ENCODE results near the gene SLC16A1.
"Not testable (repeated sequence)": the region's sequence is repeated elsewhere in the genome, so short reads cannot be mapped to it uniquely, and the experiment has no call there.

Gene SLC16A1

DNA sequence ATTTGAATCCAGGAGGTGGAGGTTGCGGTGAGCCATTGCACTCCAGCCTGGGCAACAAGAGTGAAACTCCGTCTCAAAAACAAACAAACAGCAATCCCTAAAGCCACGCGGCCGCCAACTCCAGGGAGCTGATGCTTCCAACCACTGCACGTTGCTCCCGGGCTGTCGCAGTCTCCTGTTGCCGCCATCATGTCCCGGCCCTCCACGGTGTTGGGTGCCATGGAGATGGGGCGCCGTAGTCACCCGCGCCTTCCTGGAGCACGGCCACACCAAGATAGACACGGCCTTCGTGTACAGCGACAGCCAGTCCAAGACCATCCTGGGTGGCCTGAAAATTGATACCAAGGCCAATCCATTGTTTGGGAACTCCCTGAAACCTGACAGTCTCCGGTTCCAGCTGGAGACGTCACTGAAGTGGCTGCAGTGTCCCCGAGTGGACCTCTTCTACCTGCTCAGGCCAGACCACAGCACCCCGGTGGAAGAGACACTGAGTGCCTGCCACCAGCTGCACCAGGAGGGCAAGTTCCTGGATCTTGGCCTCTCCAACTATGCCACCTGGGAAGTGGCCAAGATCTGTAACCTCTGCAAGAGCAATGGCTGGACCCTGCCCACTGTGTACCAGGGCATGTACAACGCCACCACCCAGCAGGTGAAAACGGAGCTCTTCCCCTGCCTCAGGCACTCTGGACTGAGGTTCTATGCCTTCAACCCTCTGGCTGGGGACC is 32.6 kb downstream of the SLC16A1 start:
- DNase-seq: no peak

GRCh38 chr1:112911506-112912220 is 44.3 kb downstream of the SLC16A1 start:
- DNase-seq: no peak

DNA sequence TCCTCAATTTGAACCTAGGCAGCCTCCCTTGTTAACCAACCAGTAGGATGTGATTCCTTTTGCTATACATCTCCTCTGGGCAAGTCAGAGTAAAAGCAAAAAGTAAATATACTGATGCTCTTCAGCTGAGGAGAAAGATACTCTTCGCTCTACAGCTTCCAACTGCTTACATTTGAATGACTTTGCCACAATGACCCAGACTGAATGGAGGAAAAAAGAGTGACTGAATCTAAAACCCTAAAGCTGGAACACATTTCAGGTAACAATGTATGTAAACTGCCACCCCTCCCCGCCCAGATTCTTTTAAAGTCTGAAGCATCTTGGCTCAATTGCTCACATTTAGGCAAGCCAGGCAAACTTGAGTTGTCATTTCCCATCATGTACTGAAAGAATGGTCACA is 46.1 kb downstream of the SLC16A1 start:
- DNase-seq: no peak

- DNase-seq: no peak
These were observed 49.8 kb downstream of the SLC16A1 start for GRCh38 chr1:112906150-112906698.

- DNase-seq: no peak
These were observed 50.4 kb downstream of the SLC16A1 start for GRCh38 chr1:112905395-112906149.

DNA sequence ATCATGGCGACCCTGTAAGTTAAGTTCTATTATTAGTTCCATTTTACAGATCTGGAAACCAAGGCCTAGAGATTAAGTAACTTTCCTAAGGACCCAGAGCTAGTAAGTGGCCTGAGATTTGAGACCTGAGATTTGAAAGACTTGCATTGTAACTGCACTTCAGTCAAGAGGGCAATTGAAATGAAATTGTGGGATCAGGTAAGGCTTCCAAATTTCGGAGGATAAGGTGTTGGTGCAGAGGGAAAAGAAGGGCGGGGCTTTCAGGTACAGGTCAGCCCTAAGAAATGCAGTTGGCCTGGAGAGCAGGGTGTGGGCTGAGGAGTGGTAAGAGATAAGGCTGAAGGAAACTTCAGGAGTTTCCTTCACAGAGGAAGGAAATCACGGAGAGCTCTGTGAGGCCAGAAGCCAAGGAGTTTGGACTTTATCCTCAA is 51.1 kb downstream of the SLC16A1 start:
- no peak for DNase-seq

DNA sequence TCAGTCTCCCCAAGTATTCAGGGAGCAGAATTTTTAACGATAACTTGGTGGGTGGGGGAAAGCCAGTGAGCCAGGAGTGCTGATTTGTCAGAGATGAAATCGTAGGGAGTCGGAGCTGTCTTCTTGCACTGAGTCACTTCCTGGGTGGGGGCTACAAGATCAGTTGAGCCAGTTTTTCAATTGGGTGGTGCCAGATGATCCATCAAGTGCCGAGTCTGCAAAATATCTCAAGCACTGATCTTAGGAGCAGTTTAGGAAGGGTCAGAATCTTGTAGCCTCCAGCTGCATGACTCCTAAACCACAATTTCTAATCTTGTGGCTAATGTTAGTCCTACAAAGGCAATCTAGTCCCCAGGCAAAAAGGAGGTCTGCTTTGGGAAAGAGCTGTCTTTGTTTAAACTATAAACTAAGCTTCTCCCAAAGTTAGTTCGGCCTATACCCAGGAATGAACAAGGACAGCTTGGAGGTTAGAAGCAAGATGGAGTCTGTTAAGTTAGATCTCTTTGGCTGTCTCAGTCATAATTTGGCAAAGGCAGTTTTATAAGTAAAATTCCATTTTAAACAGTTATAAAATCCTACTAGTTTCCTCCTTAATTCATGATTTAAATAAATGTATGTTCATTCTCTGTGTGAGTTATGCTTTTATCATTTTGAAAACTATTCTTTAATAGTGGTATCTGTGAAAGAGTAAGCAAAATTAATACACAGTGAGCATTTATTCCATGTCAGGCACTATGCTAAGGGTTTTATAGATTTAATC is 51.7 kb downstream of the SLC16A1 start:
- DNase-seq: no peak

DNA sequence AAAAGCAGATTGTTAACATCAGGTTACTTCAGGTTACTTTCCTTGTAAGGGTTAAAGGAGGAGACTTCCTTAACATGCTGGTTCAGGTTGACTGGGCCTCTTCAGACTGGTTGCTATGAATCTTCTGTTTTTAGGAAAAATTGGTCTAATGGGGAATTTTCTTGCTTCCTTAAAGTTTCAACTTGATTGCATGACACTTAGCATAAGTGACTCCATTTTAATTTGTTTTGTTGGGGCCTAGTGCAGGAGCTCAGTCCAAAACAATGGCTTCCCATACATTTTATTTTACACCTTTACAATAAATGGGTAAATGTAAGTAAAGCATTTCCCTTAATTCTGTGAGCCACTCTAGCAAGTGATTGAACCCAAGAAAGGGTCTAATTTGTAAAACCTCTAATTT is 53.8 kb downstream of the SLC16A1 start:
- no peak for DNase-seq

DNA sequence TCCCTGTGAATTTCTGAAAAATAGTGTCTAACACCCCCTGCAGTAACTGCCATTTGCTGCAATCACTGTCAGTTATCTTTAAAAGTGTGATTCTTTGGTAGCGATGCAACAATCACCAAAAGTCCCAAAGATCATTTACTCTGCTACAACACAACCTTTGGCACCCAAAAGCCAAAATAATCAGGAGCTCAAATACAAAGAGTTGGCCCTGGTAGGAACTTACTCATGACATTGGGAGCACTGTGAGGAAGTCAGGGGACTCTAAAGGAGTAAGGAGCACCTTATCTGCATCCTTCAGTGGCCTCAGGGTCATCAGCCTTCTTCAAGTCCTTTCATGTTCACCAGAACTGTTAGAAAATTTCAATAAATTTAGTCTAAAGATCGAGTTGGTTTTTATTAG is 54.6 kb downstream of the SLC16A1 start:
- DNase-seq: no peak

DNA sequence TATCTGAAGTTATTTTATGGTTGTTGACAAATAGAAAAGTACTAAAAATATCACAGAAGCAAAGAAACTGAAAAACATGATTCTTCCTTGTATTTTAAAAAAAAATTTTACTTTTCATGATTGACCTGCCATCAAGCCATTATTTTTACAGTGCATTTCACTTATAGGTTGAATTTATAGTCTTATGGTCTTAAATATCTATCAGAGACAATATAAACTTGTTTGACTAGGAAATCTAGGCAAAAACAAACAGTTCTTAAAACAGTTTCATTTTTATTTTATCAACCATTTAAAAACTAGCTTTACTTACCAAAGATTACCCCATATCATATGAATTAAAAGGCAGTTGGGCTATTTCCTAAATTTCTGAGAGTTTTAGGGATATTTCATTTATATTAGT is 59.2 kb downstream of the SLC16A1 start:
- no peak for DNase-seq

DNA sequence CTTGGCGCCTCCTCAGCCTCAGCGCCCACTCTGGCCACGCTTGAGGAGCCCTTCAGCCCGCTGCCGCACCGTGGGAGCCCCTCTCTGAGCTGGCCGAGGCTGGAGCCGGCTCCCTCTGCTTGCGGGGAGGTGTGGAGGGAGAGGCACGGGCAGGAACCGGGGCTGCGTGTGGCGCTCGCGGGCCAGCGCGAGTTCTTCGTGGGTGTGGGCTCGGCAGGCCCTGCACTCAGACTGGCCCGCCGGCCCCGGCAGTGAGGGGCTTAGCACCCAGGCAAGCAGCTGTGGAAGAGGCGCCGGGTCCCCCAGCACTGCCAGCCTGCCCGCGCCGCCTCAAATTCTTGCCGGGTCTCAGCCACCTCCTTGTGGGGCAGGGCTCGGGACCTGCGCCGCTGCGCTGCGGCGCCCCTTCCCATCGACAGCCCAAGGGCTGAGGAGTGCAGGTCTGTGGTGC is 61.4 kb downstream of the SLC16A1 start:
- no peak for DNase-seq

DNA sequence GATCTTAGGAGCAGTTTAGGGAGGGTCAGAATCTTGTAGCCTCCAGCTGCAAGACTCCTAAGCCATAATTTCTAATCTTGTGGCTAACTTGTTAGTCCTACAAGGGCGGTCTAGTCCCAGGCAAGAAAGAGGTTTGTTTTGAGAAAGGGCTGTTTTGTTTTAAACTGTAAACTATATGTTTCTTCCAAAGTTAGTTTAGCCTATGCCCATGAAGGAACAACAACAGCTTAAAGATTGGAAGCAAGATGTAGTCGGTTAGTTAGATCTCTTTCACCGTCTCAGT is 62.0 kb downstream of the SLC16A1 start:
- DNase-seq: no peak

- DNase-seq: no peak
These were observed 62.5 kb downstream of the SLC16A1 start for GRCh38 chr1:112893288-112894009.

- not testable (repeated sequence) for DNase-seq
These were observed 66.1 kb downstream of the SLC16A1 start for GRCh38 chr1:112889906-112890305.

DNA sequence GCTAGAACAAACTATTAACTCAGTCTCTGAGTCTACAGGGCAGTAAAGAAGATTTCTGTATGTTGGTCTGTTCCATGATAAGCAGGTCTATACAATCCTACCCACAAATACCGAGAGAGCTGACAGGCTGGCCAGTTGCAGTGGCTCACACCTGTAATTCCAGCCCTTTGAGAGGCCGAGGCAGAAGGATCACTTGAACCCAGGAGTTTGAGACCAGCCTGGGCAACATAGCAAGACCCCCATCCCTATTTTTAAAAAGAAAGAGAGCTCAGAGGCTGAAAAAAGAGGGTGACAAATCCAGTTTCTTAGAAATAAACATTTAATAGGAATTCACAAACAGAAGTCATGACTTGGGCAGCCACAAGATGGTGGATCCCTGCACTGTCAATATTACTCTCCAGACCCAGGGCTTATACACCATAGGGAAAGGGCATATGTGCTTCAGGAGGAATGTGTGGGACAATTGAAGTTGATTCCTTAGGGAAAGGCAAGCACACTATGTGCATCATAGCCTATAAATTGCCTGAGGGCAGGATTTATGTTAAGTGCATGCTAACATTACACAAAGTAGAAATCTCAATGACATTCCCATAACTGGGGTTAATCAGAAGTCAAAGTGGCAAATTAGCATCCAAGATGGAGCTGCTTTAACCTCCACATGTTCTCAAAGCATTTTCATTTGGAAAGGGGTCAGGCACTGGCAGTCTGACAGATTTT is 66.8 kb downstream of the SLC16A1 start:
- no peak for DNase-seq

- DNase-seq: no peak
These were observed 67.4 kb downstream of the SLC16A1 start for GRCh38 chr1:112888630-112889029.

- DNase-seq: no peak
These were observed 68.3 kb downstream of the SLC16A1 start for GRCh38 chr1:112887599-112888283.

DNA sequence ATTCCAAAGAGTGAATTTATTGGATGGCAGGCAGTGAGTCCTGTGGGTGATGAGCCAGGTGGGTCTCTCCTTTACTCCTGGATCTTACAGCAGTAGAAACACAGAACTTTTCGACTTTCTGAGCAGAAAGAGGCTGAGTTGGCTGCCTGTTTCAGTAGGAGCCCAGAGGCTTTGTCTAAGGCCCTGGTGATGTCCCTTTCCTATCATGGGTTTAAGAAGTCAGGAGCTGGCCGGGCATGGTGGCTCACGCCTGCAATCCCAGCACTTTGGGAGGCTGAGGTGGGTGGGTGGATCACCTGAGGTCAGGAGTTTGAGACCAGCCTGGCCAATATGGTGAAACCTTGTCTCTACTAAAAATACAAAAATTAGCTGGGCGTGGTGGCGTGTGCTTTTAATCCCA is 71.0 kb downstream of the SLC16A1 start:
- DNase-seq: not testable (repeated sequence)

DNA sequence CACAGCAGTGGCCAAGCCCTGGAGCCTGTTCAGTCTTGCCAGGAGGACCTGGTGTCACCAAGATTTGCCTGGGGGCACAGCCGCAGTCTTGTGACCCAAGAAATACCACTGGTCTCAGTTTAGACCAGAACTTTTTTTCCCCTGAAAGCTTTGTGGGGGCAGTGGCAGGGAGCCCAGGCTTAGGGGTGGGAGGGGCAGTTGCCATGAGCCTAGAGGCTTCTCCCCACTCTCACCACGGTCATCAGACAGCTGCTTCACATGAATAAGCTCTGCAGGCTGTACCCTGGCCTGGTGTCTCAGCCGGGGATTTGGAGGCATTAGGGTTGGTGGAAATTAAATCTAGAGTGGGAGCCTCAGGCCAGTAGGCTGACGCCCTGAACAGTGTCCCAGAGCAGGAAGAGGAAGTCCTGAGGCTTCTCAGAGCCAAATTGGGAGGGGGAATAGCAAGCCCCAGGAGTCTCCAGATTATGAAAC is 73.7 kb downstream of the SLC16A1 start:
- no peak for DNase-seq

DNA sequence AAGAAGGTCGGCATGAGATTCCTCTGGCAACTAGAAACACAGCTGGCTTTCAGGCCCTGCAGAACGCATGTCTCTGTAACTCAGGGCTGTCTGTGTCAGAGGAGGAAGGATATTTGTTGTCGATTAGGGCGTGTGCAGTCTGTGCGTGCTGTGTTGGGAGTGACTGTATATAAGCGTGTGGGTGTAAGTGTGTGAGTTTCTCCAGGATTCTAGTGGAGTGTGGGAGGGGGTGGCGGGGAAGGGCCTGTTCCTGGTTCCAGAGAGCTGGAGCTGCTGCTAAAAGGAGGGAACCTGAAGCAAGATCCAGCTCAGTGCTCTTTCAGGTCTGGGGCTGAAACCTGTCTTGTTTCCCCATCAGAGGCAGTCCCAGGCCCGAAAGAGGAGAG is 74.3 kb downstream of the SLC16A1 start:
- DNase-seq: no peak

GRCh38 chr1:112879834-112880233 is 76.2 kb downstream of the SLC16A1 start:
- DNase-seq: no peak

All from NCI-H2029 treated with DMSO at 0.1 percent for 48 hours (cell line).